Peyer's patch (tissue), 4 donors: Measurements from ENCODE around the gene MYO15B.

Experiments used
- CTCF ChIP-seq, 6 experiments: fragments of 450-650 bp in 4 of 6; fragments of 200-600 bp in 2 of 6; sonication (generic) in 1 of 6; IDR thresholded peaks; one replicate each; pipeline ENCODE4 v1.5.1; 2017 to 2019; ENCODE audit warnings: antibody characterized with exemption in 6 of 6, mild to moderate bottlenecking in 3 of 6, moderate library complexity in 1 of 6
- POLR2A ChIP-seq, 2 donors: fragments of 450-650 bp; IDR thresholded peaks; one replicate each; pipeline ENCODE4 v1.5.1; 2017; ENCODE audit warnings: antibody characterized with exemption in 2 of 2, mild to moderate bottlenecking in 2 of 2, moderate library complexity in 2 of 2

- TF ChIP-seq CTCF (IDR thresholded peaks at IDR 0.05) (no peak), POLR2A (IDR thresholded peaks at IDR 0.05) (no peak)
Measured at GRCh38 chr17:75565066-75565465, 22.5 kb upstream of the MYO15B start.
